IMR-90 (cell line): ENCODE results near the gene SNX2. TPM values are rescaled to one million over a fixed set of nuclear protein-coding genes. Genes with fewer than 3 reads are reported as not detected.

ENCODE experiments used
- ATAC-seq: fragments of 200-7000 bp; cut with Tn5 transposase; 2 replicates; pipeline ENCODE4 v1.9.1; 2020; ENCODE audit warnings: low read depth, mild to moderate bottlenecking, moderate library complexity
- BruUV-seq: library from RNA; stranded (reverse); fragments of 400-500 nt; replicated peaks from 2 replicates; lab custom pipeline; 2021; lab: Mats Ljungman, UMichigan
- CTCF ChIA-PET: fragments of 300-600 bp; formaldehyde crosslinking; extraction: SDS; loops from one replicate; lab custom pipeline; 2021; ENCODE audit warnings: antibody characterized with exemption; lab: Yijun Ruan, JAX
- POLR2A ChIA-PET: fragments of 300-600 bp; sonication (Branson Sonifier 250); formaldehyde crosslinking; loops from one replicate; lab custom pipeline; 2022; ENCODE audit warnings: antibody characterized with exemption; ENCODE audit not compliant: unreplicated experiment; lab: Charles Lee
- DNase-seq: peaks from one replicate; pipeline ENCODE4 v3.0.0; 2013
- H2AFZ ChIP-seq: replicated peaks from 2 replicates; pipeline ENCODE3; 2013; ENCODE audit warnings: low read length, mild to moderate bottlenecking; ENCODE audit not compliant: poor library complexity
- H2AK5ac ChIP-seq: 2 replicates; pipeline ENCODE4 v1.6.1; 2013; ENCODE audit warnings: low read depth, low read length, inconsistent platforms
- H2AK9ac ChIP-seq: replicated peaks from 2 replicates; pipeline ENCODE3; 2013; ENCODE audit warnings: mild to moderate bottlenecking, low read depth, low read length, moderate library complexity; ENCODE audit not compliant: poor library complexity
- H2BK120ac ChIP-seq: 2 replicates; pipeline ENCODE4 v1.6.1; 2013; ENCODE audit warnings: low read depth, low read length, inconsistent platforms
- H2BK15ac ChIP-seq: 3 replicates; pipeline ENCODE4 v1.6.1; 2013; ENCODE audit warnings: low read depth, low read length, inconsistent platforms
- H2BK20ac ChIP-seq: 2 replicates; pipeline ENCODE4 v1.6.1; 2013; ENCODE audit warnings: low read depth, mild to moderate bottlenecking, inconsistent platforms, low read length, moderate library complexity
- H2BK5ac ChIP-seq: 2 replicates; pipeline ENCODE4 v1.6.1; 2013; ENCODE audit warnings: mild to moderate bottlenecking, low read depth, low read length, inconsistent platforms; ENCODE audit not compliant: poor library complexity, severe bottlenecking
- H3K14ac ChIP-seq: replicated peaks from 2 replicates; pipeline ENCODE4 v1.6.1; 2013; ENCODE audit warnings: low read depth, low read length, inconsistent platforms
- H3K18ac ChIP-seq: 2 replicates; pipeline ENCODE4 v1.6.1; 2013; ENCODE audit warnings: low read depth, low read length, control low read depth
- H3K23ac ChIP-seq: 2 replicates; pipeline ENCODE4 v1.6.1; 2013; ENCODE audit warnings: low read depth, low read length, inconsistent platforms
- H3K27ac ChIP-seq: 2 replicates; pipeline ENCODE4 v1.5.1; 2013; ENCODE audit warnings: mild to moderate bottlenecking, control low read depth, low read length; ENCODE audit not compliant: insufficient read depth
- H3K27me3 ChIP-seq: 2 replicates; pipeline ENCODE4 v1.6.1; 2013; ENCODE audit warnings: low read length; ENCODE audit not compliant: control insufficient read depth, insufficient read depth
- H3K36me3 ChIP-seq: 2 replicates; pipeline ENCODE4 v1.6.1; 2013; ENCODE audit warnings: low read length, mixed read lengths; ENCODE audit not compliant: control insufficient read depth, insufficient read depth
- H3K4ac ChIP-seq: 2 replicates; pipeline ENCODE4 v1.6.1; 2013; ENCODE audit warnings: low read depth, low read length, inconsistent platforms
- H3K4me1 ChIP-seq: 2 replicates; pipeline ENCODE4 v1.6.1; 2013; ENCODE audit warnings: low read length, mixed read lengths; ENCODE audit not compliant: control insufficient read depth, insufficient read depth
- H3K4me2 ChIP-seq: 2 replicates; pipeline ENCODE4 v1.6.1; 2013; ENCODE audit warnings: low read depth, mild to moderate bottlenecking, control low read depth, low read length, moderate library complexity
- H3K4me3 ChIP-seq: 2 replicates; pipeline ENCODE4 v1.5.1; 2013; ENCODE audit warnings: low read depth, mild to moderate bottlenecking, control low read depth, low read length, moderate library complexity; ENCODE audit not compliant: insufficient read depth
- H3K56ac ChIP-seq: 2 replicates; pipeline ENCODE4 v1.6.1; 2013; ENCODE audit warnings: low read length, inconsistent platforms; ENCODE audit not compliant: insufficient read depth; ENCODE audit errors: extremely low read depth
- H3K79me1 ChIP-seq, 2 experiments: 2 replicates each; pipeline ENCODE4 v1.6.1; 2013; ENCODE audit warnings: low read length in 2 of 2, inconsistent platforms in 1 of 2, low read depth in 1 of 2
- H3K9ac ChIP-seq: 2 replicates; pipeline ENCODE4 v1.6.1; 2013; ENCODE audit warnings: low read depth, low read length, control low read depth
- H3K9me1 ChIP-seq: 2 replicates; pipeline ENCODE4 v1.6.1; 2013; ENCODE audit warnings: low read length, inconsistent platforms; ENCODE audit not compliant: insufficient read depth
- H3K9me3 ChIP-seq: 2 replicates; pipeline ENCODE4 v1.6.1; 2013; ENCODE audit warnings: low read length; ENCODE audit not compliant: control insufficient read depth, insufficient read depth
- H4K20me1 ChIP-seq: 2 replicates; pipeline ENCODE4 v1.6.1; 2013; ENCODE audit warnings: low read length, inconsistent platforms; ENCODE audit not compliant: insufficient read depth
- H4K5ac ChIP-seq: 2 replicates; pipeline ENCODE4 v1.6.1; 2013; ENCODE audit warnings: mild to moderate bottlenecking, low read depth, low read length, control low read depth
- H4K8ac ChIP-seq, 2 experiments: 2 replicates each; pipeline ENCODE4 v1.6.1; 2013; ENCODE audit warnings: low read depth in 2 of 2, low read length in 2 of 2, control low read depth in 1 of 2, inconsistent platforms in 1 of 2
- H4K91ac ChIP-seq: 2 replicates; pipeline ENCODE4 v1.6.1; 2013; ENCODE audit warnings: low read depth, low read length, inconsistent platforms; ENCODE audit not compliant: insufficient read depth
- ELK1 ChIP-seq: fragments of 150-350 bp; IDR thresholded peaks from 2 replicates; pipeline ENCODE4 v1.6.1; 2016; ENCODE audit warnings: low read depth, mild to moderate bottlenecking, low read length, moderate library complexity, borderline replicate concordance
- FOS ChIP-seq: fragments of 150-350 bp; IDR thresholded peaks from 2 replicates; pipeline ENCODE4 v1.6.1; 2016; ENCODE audit warnings: low read depth, low read length
- NFE2L2 ChIP-seq: fragments of 150-350 bp; IDR thresholded peaks from 2 replicates; pipeline ENCODE4 v1.6.1; 2016; ENCODE audit warnings: low read depth, mild to moderate bottlenecking, low read length
- RAD21 ChIP-seq: IDR thresholded peaks from 2 replicates; pipeline ENCODE4 v1.6.1; 2012; ENCODE audit warnings: low read length, improper control_type of control experiment
- RCOR1 ChIP-seq: IDR thresholded peaks from 2 replicates; pipeline ENCODE4 v1.6.1; 2012; ENCODE audit warnings: mild to moderate bottlenecking, low read length, improper control_type of control experiment; ENCODE audit not compliant: insufficient replicate concordance
- USF2 ChIP-seq: fragments of 150-350 bp; IDR thresholded peaks from 2 replicates; pipeline ENCODE4 v1.6.1; 2017; ENCODE audit warnings: mild to moderate bottlenecking, antibody characterized with exemption, low read length, low read depth
- WGBS, 2 experiments: methylation state at CpG; one replicate each; pipeline versions ENCODE4 v1.1.5 to v1.1.7; 2013; ENCODE audit warnings: missing lambda C conversion rate in 2 of 2; ENCODE audit not compliant: insufficient read length in 1 of 2; ENCODE audit errors: extremely low coverage in 2 of 2; 5-methylcytosine and 5-hydroxymethylcytosine counted together
- dilution Hi-C: fragments of 300-500 bp; cut with HindIII; formaldehyde crosslinking; loops from one replicate; pipeline ENCODE4 v1.14.3; 2018; ENCODE audit warnings: low sequenced_read_pairs; ENCODE audit not compliant: unreplicated experiment
- in situ Hi-C: fragments of 300-500 bp; cut with MboI; formaldehyde crosslinking; loops from 3 replicates; pipeline ENCODE4 v1.14.3; 2019; ENCODE audit warnings: low sequenced_read_pairs, inconsistent platforms, mixed read lengths
- intact Hi-C: fragments of 100-400 bp; cut with micrococcal nuclease; formaldehyde crosslinking; loops from 2 replicates; pipeline ENCODE4 v1.10.0; 2022
- polyA plus RNA-seq, 3 experiments: library from polyadenylated mRNA; depleted of rRNA; stranded (reverse); fragments of >200 nt; gene quantifications; 2 replicates each; pipeline ENCODE4 v1.2.3, GENCODE V29; 2012; ENCODE audit warnings: low replicate concordance in 1 of 3
- total RNA-seq: library from RNA; depleted of rRNA; stranded (reverse); fragments of >200 nt; gene quantifications from 2 replicates; pipeline ENCODE4 v1.2.3, GENCODE V29; 2012

Gene SNX2
- total and polyA plus RNA-seq, 2 of the 4 experiments (the other 2 are of a cell fraction), result 26.3 to 52.9 TPM

DNA sequence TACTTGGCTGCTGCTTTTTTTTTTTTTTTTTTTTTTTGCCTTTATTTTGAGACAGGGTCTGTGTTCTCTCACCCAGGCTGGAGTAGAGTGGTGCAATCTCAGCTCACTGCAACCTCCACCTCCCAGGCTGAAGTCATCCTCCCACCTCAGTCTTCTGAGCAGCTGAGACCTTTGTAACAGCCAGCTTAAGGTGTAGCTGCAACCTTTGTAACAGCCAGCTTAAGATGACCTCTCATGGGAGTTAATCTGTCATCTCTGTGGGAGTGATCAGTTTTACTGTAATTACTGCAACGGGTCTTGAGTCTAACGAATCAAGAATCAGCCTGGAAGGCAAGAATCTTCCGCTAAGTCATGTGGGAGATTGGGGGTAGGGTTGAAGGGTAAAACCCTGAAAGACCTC, 31.6 kb upstream of the SNX2 start:
- no peak for DNase-seq
- no peak overlapping the region for H3K4me2 ChIP-seq
- no peaks in the 10 kb centered on the region for H3K36me3 ChIP-seq
- no peak overlapping the region for H3K4ac ChIP-seq
- in situ Hi-C loops, result no loop called here
- H2BK120ac ChIP-seq, result no peak overlapping the region
- no peak overlapping the region for H3K27ac ChIP-seq
- intact Hi-C loops, result no loop called here
- no peaks in the 10 kb centered on the region for H3K9me3 ChIP-seq
- H3K27me3 ChIP-seq, result peaks cover 2% of the 10 kb centered on the region
- H3K4me1 ChIP-seq, result no peaks in the 10 kb centered on the region
- H3K56ac ChIP-seq, result no peak overlapping the region
- 85% methylated on average over 3 of the region's 3 CpGs; no CpG with 5 or more reads in 1 of the 2 experiments for WGBS, 2 experiments
- no peak for TF ChIP-seq NFE2L2
- TF ChIP-seq USF2, result no peak
- no peak for TF ChIP-seq FOS
- TF ChIP-seq RCOR1, result no peak
- TF ChIP-seq RAD21, result no peak
- TF ChIP-seq ELK1, result no peak
- H4K20me1 ChIP-seq, result no peaks in the 10 kb centered on the region
- H3K79me1 ChIP-seq, result no peaks in the 10 kb centered on the region
- H3K23ac ChIP-seq, result no peak overlapping the region
- no peak overlapping the region for H2BK15ac ChIP-seq
- H4K5ac ChIP-seq, result no peak overlapping the region
- H3K18ac ChIP-seq, result no peak overlapping the region
- no peak overlapping the region for H2AK9ac ChIP-seq
- no peak overlapping the region for H3K4me3 ChIP-seq
- no peak overlapping the region for H3K9ac ChIP-seq
- dilution Hi-C loops, result no loop called here
- H4K8ac ChIP-seq, result no peak overlapping the region
- H3K9me1 ChIP-seq, result no peaks in the 10 kb centered on the region
- ATAC-seq, result no peak
- CTCF ChIA-PET, result interaction anchor here (0.6 kb wide), 1 partner anchor 339 kb away, joined by 6 read pairs; no protein-coding TSS in a partner anchor
- no peak overlapping the region for H2AFZ ChIP-seq
- no peak overlapping the region for H4K91ac ChIP-seq
- no peak overlapping the region for H2BK20ac ChIP-seq
- BruUV-seq, result no TSS peak
- H3K14ac ChIP-seq, result no peak overlapping the region
- no peak overlapping the region for H2BK5ac ChIP-seq
- POLR2A ChIA-PET, result no interaction called here
- no peak overlapping the region for H2AK5ac ChIP-seq
